Adipose tissue (tissue), 3 donors: ENCODE data around the gene FAM228A. TPM values are rescaled to one million over a fixed set of nuclear protein-coding genes. Genes with fewer than 3 reads are reported as not detected.

Experiments used
- H3K27ac ChIP-seq: one replicate; pipeline ENCODE4 v1.5.1; 2013; ENCODE audit warnings: low read depth, low read length
- WGBS, 3 donors: extraction: QIAGEN DNeasy Blood & Tissue Kit; methylation state at CpG; one replicate each; pipeline ENCODE4 v1.1.7; 2013; 5-methylcytosine and 5-hydroxymethylcytosine counted together
- polyA plus RNA-seq, 3 donors: library from polyadenylated mRNA; stranded (reverse); fragments of 200-250 nt; gene quantifications; one replicate each; pipeline ENCODE4 v1.2.3, GENCODE V29; 2013
- donor health status: healthy with polysubstance abuse.
- donor health status: Bipolar disorder and iron deficiency.
- donor health status: healthy.

Gene FAM228A
- polyA plus RNA-seq, 3 donors, result 0.29 to 5.6 (median 4.0) TPM

GRCh38 chr2:24211408-24211807 is 36.6 kb downstream of the FAM228A start:
- 77 to 85% (median 82%) methylated on average over 7 of the region's 7 CpGs for WGBS, 3 donors
- H3K27ac ChIP-seq, result no peak overlapping the region

- H3K27ac ChIP-seq, result no peak overlapping the region
- WGBS, 3 donors, result 91 to 98% (median 95%) methylated on average over 3 of the region's 3 CpGs
Observed at GRCh38 chr2:24214880-24215279, 40.0 kb downstream of the FAM228A start.

GRCh38 chr2:24220554-24221291 is 45.9 kb downstream of the FAM228A start:
- no peak overlapping the region for H3K27ac ChIP-seq
- 87 to 93% (median 91%) methylated on average over 20 of the region's 20 CpGs for WGBS, 3 donors

DNA sequence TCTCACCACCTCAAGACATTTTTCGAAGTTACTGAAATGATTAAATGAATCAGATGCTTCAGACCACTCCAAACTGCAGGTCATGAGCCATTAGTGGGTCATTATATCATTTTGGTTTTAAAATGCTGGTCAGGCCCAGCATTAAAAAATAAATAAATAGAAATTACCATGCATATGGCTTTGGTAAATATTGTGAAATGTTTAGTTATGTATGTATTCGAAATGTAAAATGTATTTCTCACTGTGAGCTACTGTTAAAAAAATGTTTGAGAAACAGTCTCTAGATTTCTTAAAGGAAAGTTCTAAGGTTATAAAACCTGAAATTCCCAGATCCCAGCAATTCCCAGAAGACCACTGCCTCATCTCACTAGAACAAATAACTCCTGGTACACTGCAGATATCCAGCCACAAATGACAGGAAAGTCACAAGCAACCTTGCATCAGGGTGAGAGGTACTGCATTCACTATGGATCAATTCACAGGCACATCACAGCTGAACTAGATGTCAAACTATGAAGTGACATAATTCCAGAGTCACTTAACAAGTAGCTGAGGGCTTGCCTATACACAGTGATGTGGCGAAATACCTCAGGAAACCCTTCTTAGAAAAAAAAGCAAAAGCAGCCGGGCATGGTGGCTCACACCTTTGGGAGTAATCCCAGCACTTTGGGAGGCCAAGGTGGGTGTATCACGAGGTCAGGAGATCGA is 46.6 kb downstream of the FAM228A start:
- WGBS, 3 donors, result 88 to 92% (median 91%) methylated on average over 6 of the region's 6 CpGs
- no peak overlapping the region for H3K27ac ChIP-seq

DNA sequence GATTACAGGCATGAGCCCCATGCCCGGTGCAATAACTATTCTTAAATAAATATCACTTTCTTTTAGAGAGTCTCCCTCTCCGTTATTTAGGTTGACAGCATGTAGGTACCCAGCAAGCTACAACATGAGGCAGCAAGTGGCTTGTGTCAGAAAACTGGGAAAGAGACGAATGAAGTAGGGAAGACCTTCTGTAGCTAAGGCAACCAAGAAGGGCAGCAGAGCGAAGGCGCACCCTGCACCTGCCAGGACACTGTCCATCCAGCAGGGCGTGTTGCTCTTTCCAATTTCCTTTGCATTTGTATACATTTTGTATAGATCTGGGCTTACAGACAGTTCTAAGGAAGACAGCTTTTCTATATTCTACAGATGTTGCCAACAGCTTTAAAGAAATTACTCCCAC is 48.1 kb downstream of the FAM228A start:
- WGBS, 3 donors, result 76 to 81% (median 79%) methylated on average over 6 of the region's 6 CpGs
- H3K27ac ChIP-seq, result no peak overlapping the region

- WGBS, 3 donors, result 90 to 94% (median 93%) methylated on average over 9 of the region's 9 CpGs
- no peak overlapping the region for H3K27ac ChIP-seq
Observed at GRCh38 chr2:24225499-24226242, 50.8 kb downstream of the FAM228A start.

- WGBS, 3 donors, result 30 to 62% (median 42%) methylated on average over 1 of the region's 1 CpG
Observed at GRCh38 chr2:24228470-24228869, 53.6 kb downstream of the FAM228A start.

DNA sequence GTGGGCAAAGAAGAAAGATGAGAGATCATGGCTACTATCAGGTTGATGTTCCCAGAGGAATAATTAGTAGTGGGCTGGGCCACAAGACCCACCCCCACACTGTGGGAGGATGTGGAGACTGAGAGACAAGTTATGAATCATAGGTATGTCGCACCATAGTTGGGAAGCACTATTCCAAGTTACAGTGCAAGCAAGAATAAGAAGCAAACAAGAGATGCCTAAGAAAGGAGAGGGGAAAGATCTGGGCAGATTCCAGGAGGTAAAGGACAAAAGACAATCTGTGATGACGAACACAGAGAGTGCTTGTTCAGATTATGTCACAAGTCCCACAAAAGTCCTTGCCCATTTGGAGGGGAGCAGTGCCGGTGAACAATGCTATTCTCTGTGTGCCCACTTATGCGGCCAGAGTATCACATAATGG is 56.6 kb downstream of the FAM228A start:
- WGBS, 3 donors, result 88 to 93% (median 90%) methylated on average over 4 of the region's 4 CpGs
- H3K27ac ChIP-seq, result no peak overlapping the region

More at GRCh38 chr2:24228470-24228869, 53.6 kb downstream of the FAM228A start:
- no peak overlapping the region for H3K27ac ChIP-seq

DNA sequence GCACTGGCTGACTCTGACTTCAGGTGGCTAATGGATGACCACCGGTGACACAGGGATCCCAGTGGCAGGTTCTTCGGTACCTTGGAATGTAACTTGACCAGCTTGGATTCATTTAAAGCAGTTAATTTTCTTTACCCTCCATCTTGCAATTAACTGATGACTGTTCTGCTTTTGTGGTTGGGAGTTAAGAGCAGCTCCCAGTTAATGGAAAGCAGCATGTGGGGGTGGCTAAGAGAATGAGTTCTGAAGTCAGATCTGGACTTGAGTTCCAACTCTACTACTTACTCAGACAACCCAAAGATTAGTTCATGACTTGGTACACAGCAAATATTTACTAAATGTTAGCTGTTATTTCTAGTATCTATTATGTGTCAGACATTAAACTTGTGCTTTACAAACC is 58.5 kb downstream of the FAM228A start:
- WGBS, 3 donors, result 93 to 96% (median 95%) methylated on average over 2 of the region's 2 CpGs

GRCh38 chr2:24237313-24237712 is 62.5 kb downstream of the FAM228A start:
- 100% methylated on average over 1 of the region's 1 CpG for WGBS, 3 donors
- H3K27ac ChIP-seq, result no peak overlapping the region

More for the DNA sequence above, 58.5 kb downstream of the FAM228A start:
- no peak overlapping the region for H3K27ac ChIP-seq

- 71 to 93% (median 93%) methylated on average over 2 of the region's 2 CpGs for WGBS, 3 donors
- H3K27ac ChIP-seq, result no peak overlapping the region
Observed at GRCh38 chr2:24238158-24238557, 63.3 kb downstream of the FAM228A start.

DNA sequence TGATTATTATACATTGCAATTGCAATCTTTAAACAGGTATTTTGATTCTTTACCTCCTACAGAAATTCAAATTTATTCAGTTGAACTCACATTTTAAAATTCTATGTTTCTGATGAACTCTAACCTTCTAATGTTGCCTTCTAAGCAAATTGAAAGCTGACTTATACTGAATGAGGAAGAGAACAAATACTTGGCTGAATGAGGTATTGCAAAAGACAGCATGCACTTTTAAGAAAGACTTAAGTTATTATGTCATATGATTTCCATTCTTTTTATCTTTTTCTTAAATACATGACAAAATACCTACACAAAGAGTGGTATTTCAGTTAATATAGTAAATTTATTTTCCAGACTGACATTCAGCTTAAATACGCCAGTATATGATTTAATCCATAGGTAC is 64.7 kb downstream of the FAM228A start:
- H3K27ac ChIP-seq, result no peak overlapping the region
- WGBS, 3 donors, result 93 to 99% (median 98%) methylated on average over 1 of the region's 1 CpG

Other genes starting within 250 kb of the FAM228A start
- 1 to 10 TPM; 2.0 to 3.9 (median 3.2) TPM for gene ATAD2B, start 247.9 kb upstream of the FAM228A start, polyA plus RNA-seq
- gene UBXN2A, start 234.6 kb upstream of the FAM228A start, polyA plus RNA-seq, result 10 to 100 TPM in 1 of 3 donors, 1 to 10 TPM in 2; 2.8 to 15.1 (median 7.7) TPM
- under 1 TPM in 2 of 3 donors, not detected in 1; 0.06 to 0.18 TPM for gene MFSD2B, start 165.0 kb upstream of the FAM228A start, polyA plus RNA-seq
- 1 to 10 TPM; 1.9 to 2.0 (median 1.9) TPM for gene WDCP, start 127.7 kb upstream of the FAM228A start, polyA plus RNA-seq
- 1 to 10 TPM; 6.7 to 8.2 (median 7.9) TPM for gene FKBP1B, start 125.3 kb upstream of the FAM228A start, polyA plus RNA-seq
- gene SF3B6, start 98.7 kb upstream of the FAM228A start, polyA plus RNA-seq, result 100 to 1,000 TPM in 1 of 3 donors, 10 to 100 TPM in 2; 57.6 to 137 (median 86.0) TPM
- 10 to 100 TPM; 14.6 to 50.4 (median 33.0) TPM for gene TP53I3, start 90.2 kb upstream of the FAM228A start, polyA plus RNA-seq
- gene PFN4, start 51.7 kb upstream of the FAM228A start, polyA plus RNA-seq, result under 1 TPM; 0.31 to 0.79 (median 0.46) TPM
- 10 to 100 TPM in 2 of 3 donors, 1 to 10 TPM in 1; 3.1 to 27.1 (median 10.8) TPM for gene FAM228B, start 51.6 kb upstream of the FAM228A start, polyA plus RNA-seq
- gene ITSN2, start 185.5 kb downstream of the FAM228A start, polyA plus RNA-seq, result 10 to 100 TPM; 15.2 to 22.5 (median 21.1) TPM